ENCODE data around the gene POLR1E. TPM values are rescaled to one million over a fixed set of nuclear protein-coding genes. Genes with fewer than 3 reads are reported as not detected.

POLR1E gene
- total RNA-seq, 1 experiment from 2014 or later, result 45.8 TPM

DNA sequence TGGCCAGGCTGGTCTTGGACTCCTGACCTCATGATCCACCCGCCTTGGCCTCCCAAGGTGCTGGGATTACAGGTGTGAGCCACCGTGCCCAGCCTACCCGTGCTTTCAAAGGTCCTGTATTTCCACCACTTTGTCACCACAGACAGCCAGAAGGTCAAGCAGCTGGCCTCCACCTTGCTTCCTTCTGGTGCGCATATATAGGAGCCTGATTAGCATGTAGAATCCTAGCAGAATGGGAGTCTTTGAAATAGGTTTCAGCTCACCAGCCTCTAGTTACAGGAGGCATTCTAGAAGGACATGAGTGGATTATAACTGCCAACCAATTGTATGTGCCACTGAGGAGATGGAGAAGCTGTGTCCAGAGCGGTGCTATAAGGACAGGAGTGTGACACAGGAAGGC, 18.9 kb downstream of the POLR1E start:
- H3K23ac ChIP-seq (ENCODE audit: insufficient read length, low read depth, low read length), result no peak overlapping the region
- H4K20me1 ChIP-seq (ENCODE audit: control insufficient read depth, insufficient read depth, insufficient read length), result no peaks in the 10 kb centered on the region
- no CpG with 5 or more reads among the region's 5 CpGs for WGBS (ENCODE audit: extremely low coverage, insufficient read length, low lambda C conversion rate)
- H2AFZ ChIP-seq (ENCODE audit: low read length), result no peak overlapping the region
- no peaks in the 10 kb centered on the region for H3K79me2 ChIP-seq (ENCODE audit: insufficient read depth, low read length)
- no peak overlapping the region for H2BK5ac ChIP-seq (ENCODE audit: insufficient read length, low read length)
- no peak overlapping the region for H2BK120ac ChIP-seq (ENCODE audit: low read depth, low read length, poor library complexity, severe bottlenecking)
- H3K14ac ChIP-seq (ENCODE audit: insufficient read depth, low read length), result no peak overlapping the region
- TF ChIP-seq CTCF (conservative IDR thresholded peaks at IDR 0.05), result no peak
- no peak overlapping the region for H3K4me3 Mint-ChIP-seq
- no peaks in the 10 kb centered on the region for H3K9me3 ChIP-seq (ENCODE audit: control insufficient read depth, low read depth, low read length)
- no peaks in the 10 kb centered on the region for H3K23me2 ChIP-seq (ENCODE audit: insufficient read length, low read depth, low read length, poor library complexity, severe bottlenecking)
- H3K4ac ChIP-seq (ENCODE audit: low read depth, low read length), result no peak overlapping the region
- no peak overlapping the region for H4K91ac ChIP-seq (ENCODE audit: insufficient read length, low read depth, low read length)
- no peaks in the 10 kb centered on the region for H3K79me1 ChIP-seq (ENCODE audit: insufficient read depth, low read depth, low read length, poor library complexity, severe bottlenecking)
- H3K56ac ChIP-seq (ENCODE audit: insufficient read length, low read depth, low read length), result no peak overlapping the region
- H3K27me3 ChIP-seq (ENCODE audit: insufficient read depth, low read length), result no peaks in the 10 kb centered on the region
- DNase-seq, result no peak
- no peaks in the 10 kb centered on the region for H3K9me3 Mint-ChIP-seq
- H3K4me1 Mint-ChIP-seq, result no peaks in the 10 kb centered on the region
- no peak overlapping the region for H2BK15ac ChIP-seq (ENCODE audit: low read depth, low read length)
- H2BK12ac ChIP-seq (ENCODE audit: insufficient read length, low read depth, low read length), result no peak overlapping the region
- H3K36me3 Mint-ChIP-seq (ENCODE audit: insufficient read depth in 1 of 3, low read depth in 3 of 3), result peaks cover 44 to 74% (median 46%) of the 10 kb centered on the region in 3 experiments; a peak in 6 of 7 replicates
- H3K4me1 ChIP-seq (ENCODE audit: insufficient read depth, low read length), result no peaks in the 10 kb centered on the region
- no peaks in the 10 kb centered on the region for H3K27me3 Mint-ChIP-seq (ENCODE audit: low read depth)
- no peak overlapping the region for H3K27ac Mint-ChIP-seq
- H3T11ph ChIP-seq (ENCODE audit: low read length), result no peak overlapping the region
- H2AK5ac ChIP-seq (ENCODE audit: insufficient read length, low read length), result no peak overlapping the region
- H2BK20ac ChIP-seq (ENCODE audit: low read depth, low read length, poor library complexity, severe bottlenecking), result no peak overlapping the region
- no peak overlapping the region for H3K27ac ChIP-seq (ENCODE audit: insufficient read length, low read depth, low read length)
- H3K9ac ChIP-seq (ENCODE audit: extremely low read depth, insufficient read length, low read length), result no peak overlapping the region
- no peak overlapping the region for H3K18ac ChIP-seq (ENCODE audit: insufficient read length, low read depth, low read length)
- H3K4me2 ChIP-seq (ENCODE audit: insufficient read depth, insufficient read length, low read length), result no peak overlapping the region
- H4K5ac ChIP-seq (ENCODE audit: insufficient read length, low read depth, low read length), result no peak overlapping the region
- H4K8ac ChIP-seq (replicated peaks; ENCODE audit: insufficient read length, low read depth, low read length), result no peak overlapping the region
